GM19099 (cell line): ENCODE measurements around the gene TLE7.

Experiments used
- POLR2A ChIP-seq: IDR thresholded peaks from 3 replicates; pipeline ENCODE4 v1.6.1; 2011; ENCODE audit warnings: low read depth; ENCODE audit not compliant: insufficient read length; ENCODE audit errors: extremely low read depth

TLE7 gene

GRCh38 chr16:71431176-71431575 lies 10.7 kb downstream of the TLE7 start:
- no peak for TF ChIP-seq POLR2A

GRCh38 chr16:71430744-71431143 lies 11.1 kb downstream of the TLE7 start:
- no peak for TF ChIP-seq POLR2A

GRCh38 chr16:71429581-71429980 lies 12.3 kb downstream of the TLE7 start:
- TF ChIP-seq POLR2A, result no peak

- TF ChIP-seq POLR2A, result no peak
These were observed 13.0 kb downstream of the TLE7 start for GRCh38 chr16:71428883-71429282.

GRCh38 chr16:71428385-71428784 lies 13.5 kb downstream of the TLE7 start:
- TF ChIP-seq POLR2A, result no peak

GRCh38 chr16:71426880-71427615 lies 14.8 kb downstream of the TLE7 start:
- TF ChIP-seq POLR2A, result no peak

- TF ChIP-seq POLR2A, result no peak
These were observed 15.6 kb downstream of the TLE7 start for GRCh38 chr16:71426069-71426879.

- no peak for TF ChIP-seq POLR2A
These were observed 16.1 kb downstream of the TLE7 start for GRCh38 chr16:71425746-71426068.

- no peak for TF ChIP-seq POLR2A
These were observed 17.2 kb downstream of the TLE7 start for GRCh38 chr16:71424626-71425025.

GRCh38 chr16:71423865-71424264 lies 18.0 kb downstream of the TLE7 start:
- TF ChIP-seq POLR2A, result no peak

GRCh38 chr16:71423016-71423415 lies 18.8 kb downstream of the TLE7 start:
- no peak for TF ChIP-seq POLR2A

- TF ChIP-seq POLR2A, result no peak
These were observed 19.9 kb downstream of the TLE7 start for GRCh38 chr16:71421911-71422310.

- no peak for TF ChIP-seq POLR2A
These were observed 27.8 kb downstream of the TLE7 start for GRCh38 chr16:71414038-71414437.

- TF ChIP-seq POLR2A, result no peak
These were observed 28.5 kb downstream of the TLE7 start for GRCh38 chr16:71413341-71413740.

GRCh38 chr16:71412270-71413160 lies 29.3 kb downstream of the TLE7 start:
- no peak for TF ChIP-seq POLR2A
